Measurements from ENCODE around the gene PPP2R2D. TPM values are rescaled to one million over a fixed set of nuclear protein-coding genes. Genes with fewer than 3 reads are reported as not detected.

PPP2R2D gene
- 10 to 100 TPM; 10.9 to 16.6 (median 14.3) TPM for total RNA-seq
- long read RNA-seq, partial matches to known transcripts: 1 of 2 reads
- long read RNA-seq, other reads (novel, unspliced or antisense): 1 of 2 reads

- TF ChIP-seq POLR2A (IDR thresholded peaks at IDR 0.05): peak; percentile 85
- TF ChIP-seq, protein P1, sequence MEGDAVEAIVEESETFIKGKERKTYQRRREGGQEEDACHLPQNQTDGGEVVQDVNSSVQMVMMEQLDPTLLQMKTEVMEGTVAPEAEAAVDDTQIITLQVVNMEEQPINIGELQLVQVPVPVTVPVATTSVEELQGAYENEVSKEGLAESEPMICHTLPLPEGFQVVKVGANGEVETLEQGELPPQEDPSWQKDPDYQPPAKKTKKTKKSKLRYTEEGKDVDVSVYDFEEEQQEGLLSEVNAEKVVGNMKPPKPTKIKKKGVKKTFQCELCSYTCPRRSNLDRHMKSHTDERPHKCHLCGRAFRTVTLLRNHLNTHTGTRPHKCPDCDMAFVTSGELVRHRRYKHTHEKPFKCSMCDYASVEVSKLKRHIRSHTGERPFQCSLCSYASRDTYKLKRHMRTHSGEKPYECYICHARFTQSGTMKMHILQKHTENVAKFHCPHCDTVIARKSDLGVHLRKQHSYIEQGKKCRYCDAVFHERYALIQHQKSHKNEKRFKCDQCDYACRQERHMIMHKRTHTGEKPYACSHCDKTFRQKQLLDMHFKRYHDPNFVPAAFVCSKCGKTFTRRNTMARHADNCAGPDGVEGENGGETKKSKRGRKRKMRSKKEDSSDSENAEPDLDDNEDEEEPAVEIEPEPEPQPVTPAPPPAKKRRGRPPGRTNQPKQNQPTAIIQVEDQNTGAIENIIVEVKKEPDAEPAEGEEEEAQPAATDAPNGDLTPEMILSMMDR (IDR thresholded peaks at IDR 0.05): no peak
- H3K4me3 ChIP-seq: peak within 1 kb of the TSS; percentile 88 to 96 (median 90)
- peaks cover 0 to 30% (median 8%) of the 10 kb centered on the region in 4 donors for H3K4me1 ChIP-seq
- DNase-seq (peak; percentile 96 to 98 (median 97)), ATAC-seq (peak; percentile 95 to 97 (median 96))
- H3K9me3 ChIP-seq: no peaks in the 10 kb centered on the region
- H3K36me3 ChIP-seq: no peaks in the 10 kb centered on the region
- WGBS (ENCODE audit: insufficient coverage, low coverage, low lambda C conversion rate, missing lambda C conversion rate): 0% methylated on average over 16 of the region's 107 CpGs
- no peaks in the 10 kb centered on the region for H3K27me3 ChIP-seq
- peak within 1 kb of the TSS; percentile 95 to 98 (median 97) for H3K27ac ChIP-seq
- intact Hi-C loops (cut with DNase I): no loop called here
Measured at GRCh38 chr10:131900350-131901152, at the start of gene PPP2R2D. TSS of gene PPP2R2D (plus strand) at chr10:131901008. CDS start at chr10:131901149, 141 bp downstream.

DNA sequence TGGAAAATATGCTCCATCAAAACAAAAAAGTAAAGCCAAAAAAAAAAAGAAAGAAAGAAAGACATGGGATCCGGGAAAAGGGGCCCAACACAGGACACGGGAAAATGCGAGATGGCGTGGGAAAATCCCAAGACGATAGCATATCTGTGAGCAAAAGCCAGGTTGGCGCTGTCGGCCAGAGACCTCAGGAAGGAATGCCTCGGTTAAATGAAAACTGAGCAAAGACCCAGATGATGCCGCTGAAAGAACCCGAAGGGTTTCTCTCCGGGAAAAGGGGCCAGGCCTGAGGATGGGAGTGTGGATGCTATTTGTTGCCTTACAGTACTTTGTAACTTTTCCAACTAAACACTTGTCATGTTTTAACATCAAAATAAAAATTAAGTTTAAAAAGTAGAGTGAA is 49.5 kb upstream of the PPP2R2D start:
- ATAC-seq (no peak), DNase-seq (no peak)
- Histone ChIP-seq H3K27me3 (no peaks in the 10 kb centered on the region), H3K4me1 (no peaks in the 10 kb centered on the region), H3K9me3 (no peaks in the 10 kb centered on the region), H3K27ac (no peak overlapping the region), H3K36me3 (no peaks in the 10 kb centered on the region), H3K4me3 (no peak overlapping the region)
- intact Hi-C loops (cut with DNase I): no loop called here
- 84% methylated on average over 9 of the region's 11 CpGs for WGBS (ENCODE audit: insufficient coverage, low coverage, low lambda C conversion rate, missing lambda C conversion rate)
- no peak for TF ChIP-seq POLR2A (IDR thresholded peaks at IDR 0.05)
- TF ChIP-seq, protein P1 (IDR thresholded peaks at IDR 0.05): no peak

- DNase-seq: peak in 2 of 3 donors; percentile 13 to 26
- no peak for TF ChIP-seq POLR2A (IDR thresholded peaks at IDR 0.05)
- TF ChIP-seq, protein P1 (IDR thresholded peaks at IDR 0.05): no peak
- 86% methylated on average over 25 of the region's 32 CpGs for WGBS (ENCODE audit: insufficient coverage, low coverage, low lambda C conversion rate, missing lambda C conversion rate)
Measured at GRCh38 chr10:131852176-131852822, 48.5 kb upstream of the PPP2R2D start.

DNA sequence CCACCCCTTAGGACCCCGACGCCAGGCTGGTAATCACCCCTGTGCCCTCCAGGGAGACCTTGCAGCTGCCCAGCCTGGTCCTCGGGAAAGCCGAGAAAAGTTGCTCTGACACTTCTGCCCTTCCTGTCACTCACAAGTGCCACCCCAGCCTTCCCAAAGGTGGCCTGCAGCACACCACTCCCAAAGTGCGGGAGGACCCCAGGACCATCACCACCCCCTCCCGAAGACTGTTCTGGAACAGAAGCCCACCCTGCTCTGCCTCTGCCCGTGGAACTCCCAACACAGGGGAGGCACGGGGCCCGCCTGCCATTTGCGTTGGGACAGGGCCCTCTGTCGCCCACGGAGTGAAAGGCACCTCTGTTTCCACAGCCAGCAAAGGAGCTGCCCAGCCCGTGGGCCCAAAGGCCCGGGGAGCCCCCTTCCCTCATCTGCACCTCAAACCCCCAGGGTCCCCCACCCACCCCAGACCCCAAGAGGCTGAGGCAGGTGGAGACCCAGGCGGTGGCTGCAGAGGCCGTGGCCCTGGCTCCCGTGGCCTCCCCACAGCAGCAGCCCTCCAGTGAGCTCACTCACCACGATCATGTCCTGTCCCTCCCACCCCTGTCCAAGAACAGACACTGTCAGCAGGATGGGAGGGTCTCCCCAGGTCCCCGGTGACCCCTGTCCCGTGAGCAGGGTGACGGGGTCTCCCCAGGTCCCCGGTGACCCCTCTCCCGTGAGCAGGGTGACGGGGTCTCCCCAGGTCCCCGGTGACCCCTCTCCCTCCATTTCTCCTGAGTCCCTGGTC is 47.8 kb upstream of the PPP2R2D start:
- Histone ChIP-seq H3K27me3 (no peaks in the 10 kb centered on the region), H3K4me1 (no peaks in the 10 kb centered on the region)
- WGBS (ENCODE audit: insufficient coverage, low coverage, low lambda C conversion rate, missing lambda C conversion rate): 80% methylated on average over 1 of the region's 25 CpGs

More at GRCh38 chr10:131852176-131852822, 48.5 kb upstream of the PPP2R2D start:
- Histone ChIP-seq H3K36me3 (no peaks in the 10 kb centered on the region), H3K27me3 (no peaks in the 10 kb centered on the region), H3K4me1 (no peaks in the 10 kb centered on the region), H3K4me3 (no peak overlapping the region), H3K9me3 (no peaks in the 10 kb centered on the region), H3K27ac (no peak overlapping the region)
- intact Hi-C loops (cut with DNase I): no loop called here
- ATAC-seq: no peak

More for the DNA sequence above, 47.8 kb upstream of the PPP2R2D start:
- Histone ChIP-seq H3K27ac (no peak overlapping the region), H3K4me3 (no peak overlapping the region), H3K36me3 (no peaks in the 10 kb centered on the region), H3K9me3 (no peaks in the 10 kb centered on the region)
- ATAC-seq (no peak), DNase-seq (peak in 1 of 3 donors; percentile 41)
- intact Hi-C loops (cut with DNase I): no loop called here
- TF ChIP-seq, protein P1 (IDR thresholded peaks at IDR 0.05): no peak
- TF ChIP-seq POLR2A (IDR thresholded peaks at IDR 0.05): no peak

All from right lobe of liver (tissue), 6 donors.